ENCODE data around the gene DCUN1D3.
A peak's percentile ranks its signal among the peaks of the same experiment; 100 is the strongest.
"Not testable (repeated sequence)": the region's sequence is repeated elsewhere in the genome, so short reads cannot be mapped to it uniquely, and the experiment has no call there.

The DCUN1D3 gene

GRCh38 chr16:20822521-20823325 is 77.4 kb downstream of the DCUN1D3 start:
- no peak for DNase-seq (ENCODE audit: low read depth)

- DNase-seq (ENCODE audit: low read depth) = no peak
Measured at GRCh38 chr16:20821682-20822081, 78.5 kb downstream of the DCUN1D3 start.

- DNase-seq (ENCODE audit: low read depth) = no peak
Measured at GRCh38 chr16:20818929-20819585, 81.1 kb downstream of the DCUN1D3 start.

GRCh38 chr16:20814784-20815183 is 85.4 kb downstream of the DCUN1D3 start:
- DNase-seq (ENCODE audit: low read depth) = no peak

- no peak for DNase-seq (ENCODE audit: low read depth)
Measured at GRCh38 chr16:20812510-20812909, 87.6 kb downstream of the DCUN1D3 start.

- DNase-seq (ENCODE audit: low read depth) = no peak
Measured at GRCh38 chr16:20811889-20812439, 88.2 kb downstream of the DCUN1D3 start.

- DNase-seq (ENCODE audit: low read depth) = no peak
Measured at GRCh38 chr16:20807862-20808261, 92.3 kb downstream of the DCUN1D3 start.

- peak; percentile 70 for DNase-seq (ENCODE audit: low read depth)
Measured at GRCh38 chr16:20806168-20807050, 93.7 kb downstream of the DCUN1D3 start, which contains the start of the genes ERI2 and REXO5. ERI2 (minus strand) TSS chr16:20806472; CDS start chr16:20806430, 42 bp downstream. REXO5 (plus strand) TSS chr16:20806527; CDS start chr16:20806954, 427 bp downstream.

- DNase-seq (ENCODE audit: low read depth) = not testable (repeated sequence)
Measured at GRCh38 chr16:20805684-20806167, 94.4 kb downstream of the DCUN1D3 start.

All from activated T-cell treated with anti-CD3 and anti-CD28 coated beads for 48 hours (primary cell).